GM18868 (cell line): ENCODE results near the gene MROH2B.

Experiments
- ATAC-seq: cut with Tn5 transposase; IDR thresholded peaks from one replicate; pipeline ENCODE4 v1.9.1; 2021; ENCODE audit warnings: mild to moderate bottlenecking, moderate library complexity; ENCODE audit not compliant: unreplicated experiment

Gene MROH2B

GRCh38 chr5:40973364-40974004 lies 97.7 kb downstream of the MROH2B start:
- ATAC-seq: no peak

DNA sequence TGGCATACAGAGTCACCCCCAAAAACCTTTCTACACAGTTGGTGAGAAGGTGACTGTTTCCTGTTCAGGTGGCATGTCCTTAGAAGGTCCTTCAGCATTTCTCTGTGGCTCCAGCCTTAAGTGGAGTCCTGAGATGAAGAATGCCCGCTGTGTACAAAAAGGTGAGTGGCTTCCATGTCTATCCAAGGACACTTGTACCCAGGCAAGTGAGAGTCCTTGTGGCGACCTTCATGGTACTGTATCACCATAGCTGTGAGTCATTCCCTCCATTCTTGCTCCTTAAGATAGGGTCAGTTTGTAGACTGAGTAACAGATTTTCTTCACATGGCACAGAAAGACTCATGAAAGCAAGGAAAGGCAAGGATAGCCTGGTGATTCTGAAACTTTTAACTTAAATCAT lies 98.7 kb downstream of the MROH2B start:
- ATAC-seq: no peak

- ATAC-seq: no peak
Observed at GRCh38 chr5:40962207-40962955, 108.8 kb downstream of the MROH2B start.

DNA sequence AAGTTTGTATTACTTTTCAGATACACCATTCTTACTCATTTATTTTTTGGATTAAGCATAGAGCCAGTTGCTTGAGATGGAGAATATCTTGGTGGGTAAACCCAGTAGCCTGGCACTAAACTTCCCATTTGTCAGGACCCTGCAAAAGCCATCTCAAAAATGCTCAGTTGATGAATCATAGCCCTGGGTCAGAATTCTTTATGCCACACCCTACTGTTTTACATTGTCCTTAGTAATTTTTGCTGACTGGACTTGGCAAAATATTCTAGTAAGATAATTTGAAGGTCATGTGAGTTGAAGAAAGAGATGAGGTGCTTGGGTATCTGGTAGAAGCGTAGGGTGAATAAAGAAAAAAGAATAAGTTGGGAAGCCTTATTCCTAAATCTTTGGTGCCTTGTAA lies 111.1 kb downstream of the MROH2B start:
- ATAC-seq: no peak

- ATAC-seq: no peak
Observed at GRCh38 chr5:40958811-40959210, 112.3 kb downstream of the MROH2B start.

GRCh38 chr5:40957048-40957447 lies 114.1 kb downstream of the MROH2B start:
- ATAC-seq: no peak

GRCh38 chr5:40955313-40955712 lies 115.8 kb downstream of the MROH2B start:
- no peak for ATAC-seq
